LNCAP (cell line): ENCODE data around the gene RSAD1.

Experiments used
- TF ChIP-seq, protein P1 (sequence below): fragments of 450-650 bp; IDR thresholded peaks from 2 replicates; pipeline ENCODE4 v1.5.1; 2017; ENCODE audit warnings: mild to moderate bottlenecking

RSAD1 gene

DNA sequence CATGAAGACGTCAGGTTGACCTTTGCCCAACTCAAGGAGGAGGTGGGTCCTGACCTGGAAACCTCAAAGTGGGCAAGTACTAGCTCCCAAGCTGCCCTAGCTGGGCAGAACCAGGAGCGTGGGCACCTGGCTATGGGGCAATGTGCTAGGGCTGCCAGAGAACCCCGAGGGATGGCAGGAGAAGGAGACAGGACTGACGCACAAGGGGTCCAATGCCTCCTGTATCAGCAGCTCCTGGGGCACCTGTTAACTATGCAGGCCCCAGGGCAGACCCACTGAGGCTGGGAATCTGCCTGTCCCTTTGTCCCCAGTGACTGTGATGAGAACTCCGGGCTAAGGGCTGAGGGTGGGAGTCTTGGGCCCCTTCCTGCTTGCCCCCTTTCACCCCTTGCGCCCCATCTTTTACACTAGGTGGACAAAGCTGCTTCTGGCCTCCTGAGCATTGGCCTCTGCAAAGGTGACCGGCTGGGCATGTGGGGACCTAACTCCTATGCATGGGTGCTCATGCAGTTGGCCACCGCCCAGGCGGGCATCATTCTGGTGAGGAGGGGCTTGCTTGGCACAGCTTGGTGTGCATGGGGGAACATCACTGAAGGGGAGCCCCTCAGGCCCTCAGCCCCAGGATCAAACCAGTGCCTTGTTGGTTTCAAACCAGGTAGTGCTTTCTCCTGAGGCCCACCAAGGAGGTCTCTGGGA is 17.7 kb upstream of the RSAD1 start:
- TF ChIP-seq, protein P1, sequence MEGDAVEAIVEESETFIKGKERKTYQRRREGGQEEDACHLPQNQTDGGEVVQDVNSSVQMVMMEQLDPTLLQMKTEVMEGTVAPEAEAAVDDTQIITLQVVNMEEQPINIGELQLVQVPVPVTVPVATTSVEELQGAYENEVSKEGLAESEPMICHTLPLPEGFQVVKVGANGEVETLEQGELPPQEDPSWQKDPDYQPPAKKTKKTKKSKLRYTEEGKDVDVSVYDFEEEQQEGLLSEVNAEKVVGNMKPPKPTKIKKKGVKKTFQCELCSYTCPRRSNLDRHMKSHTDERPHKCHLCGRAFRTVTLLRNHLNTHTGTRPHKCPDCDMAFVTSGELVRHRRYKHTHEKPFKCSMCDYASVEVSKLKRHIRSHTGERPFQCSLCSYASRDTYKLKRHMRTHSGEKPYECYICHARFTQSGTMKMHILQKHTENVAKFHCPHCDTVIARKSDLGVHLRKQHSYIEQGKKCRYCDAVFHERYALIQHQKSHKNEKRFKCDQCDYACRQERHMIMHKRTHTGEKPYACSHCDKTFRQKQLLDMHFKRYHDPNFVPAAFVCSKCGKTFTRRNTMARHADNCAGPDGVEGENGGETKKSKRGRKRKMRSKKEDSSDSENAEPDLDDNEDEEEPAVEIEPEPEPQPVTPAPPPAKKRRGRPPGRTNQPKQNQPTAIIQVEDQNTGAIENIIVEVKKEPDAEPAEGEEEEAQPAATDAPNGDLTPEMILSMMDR: no peak

DNA sequence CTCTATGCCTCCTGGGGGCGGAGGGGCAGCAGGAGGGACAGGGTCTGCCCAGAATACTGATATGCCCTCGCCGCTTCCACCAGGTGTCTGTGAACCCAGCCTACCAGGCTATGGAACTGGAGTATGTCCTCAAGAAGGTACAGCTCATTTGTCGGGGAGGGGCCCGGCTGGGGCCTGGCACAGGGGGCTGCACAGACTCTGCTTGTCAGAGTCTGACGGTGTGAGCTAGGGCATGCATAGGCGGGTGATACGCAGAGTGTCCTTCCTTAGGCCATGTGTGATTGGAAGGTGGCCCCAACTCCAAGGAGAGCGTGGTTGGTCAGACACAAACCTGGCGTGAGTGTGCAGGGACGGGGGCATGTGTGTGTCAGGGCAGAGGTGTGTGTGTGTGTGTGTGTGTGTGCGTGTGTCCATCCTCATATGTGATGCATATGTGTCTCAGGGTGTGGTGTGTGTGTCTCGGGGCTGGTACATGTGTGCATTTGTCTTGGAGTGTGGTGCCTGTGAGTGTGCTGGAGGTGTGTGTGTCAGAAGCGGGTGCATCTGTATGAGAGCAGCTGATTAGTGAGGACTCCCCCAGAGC is 17.0 kb upstream of the RSAD1 start:
- TF ChIP-seq, protein P1: no peak

DNA sequence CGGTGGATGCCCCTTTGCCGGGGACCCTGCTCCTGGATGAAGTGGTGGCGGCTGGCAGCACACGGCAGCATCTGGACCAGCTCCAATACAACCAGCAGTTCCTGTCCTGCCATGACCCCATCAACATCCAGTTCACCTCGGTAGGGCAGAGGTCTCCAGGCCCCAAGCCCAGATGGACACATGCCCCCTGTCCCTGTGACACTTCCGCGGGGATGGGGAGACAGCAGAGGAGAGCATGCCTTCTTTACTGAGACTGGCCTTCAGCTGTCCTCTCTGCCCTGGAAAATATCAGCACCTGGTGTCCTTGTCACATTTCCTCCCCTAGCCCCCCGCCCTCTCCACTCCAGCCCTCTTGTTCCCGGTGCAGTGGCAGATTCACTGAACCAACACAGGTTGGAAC is 16.2 kb upstream of the RSAD1 start:
- TF ChIP-seq, protein P1: no peak

DNA sequence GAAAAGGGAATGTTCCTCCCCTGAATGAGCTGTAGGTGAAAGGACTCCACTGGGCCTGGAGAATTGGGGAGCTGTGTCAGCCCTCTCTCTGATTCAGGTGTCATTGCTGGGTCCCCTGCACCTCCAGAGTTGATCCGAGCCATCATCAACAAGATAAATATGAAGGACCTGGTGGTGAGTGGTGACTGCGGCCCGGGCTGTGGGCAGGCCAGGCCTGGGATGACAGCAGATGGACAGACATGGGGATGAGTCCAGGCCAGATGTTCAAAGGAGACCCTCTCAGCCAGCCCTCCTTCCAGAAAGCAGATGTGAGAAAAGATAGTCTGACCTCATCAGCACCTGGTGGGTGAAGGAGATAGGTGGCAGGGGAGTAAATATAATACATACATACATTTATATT is 14.5 kb upstream of the RSAD1 start:
- TF ChIP-seq, protein P1: no peak

DNA sequence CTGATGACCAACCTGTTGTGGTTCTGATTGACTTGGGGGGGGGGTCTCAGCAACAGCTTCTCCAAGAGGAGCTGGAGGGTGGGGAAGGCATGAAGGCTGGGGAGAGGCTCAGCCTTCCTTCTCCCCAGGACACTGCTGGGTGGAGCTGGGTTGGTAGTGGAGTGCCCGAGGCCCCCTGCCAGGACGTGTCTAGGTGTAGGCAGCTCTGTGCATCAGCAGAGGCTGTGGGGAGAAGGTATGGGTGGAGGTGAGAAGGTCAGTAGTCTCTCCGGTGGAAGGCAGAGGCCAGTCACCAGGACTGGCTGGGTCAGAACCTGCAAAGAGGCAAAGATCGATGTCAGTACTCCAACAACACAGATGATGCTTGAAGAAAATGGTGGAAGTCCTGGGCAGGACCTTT is 13.9 kb upstream of the RSAD1 start:
- TF ChIP-seq, protein P1: no peak

DNA sequence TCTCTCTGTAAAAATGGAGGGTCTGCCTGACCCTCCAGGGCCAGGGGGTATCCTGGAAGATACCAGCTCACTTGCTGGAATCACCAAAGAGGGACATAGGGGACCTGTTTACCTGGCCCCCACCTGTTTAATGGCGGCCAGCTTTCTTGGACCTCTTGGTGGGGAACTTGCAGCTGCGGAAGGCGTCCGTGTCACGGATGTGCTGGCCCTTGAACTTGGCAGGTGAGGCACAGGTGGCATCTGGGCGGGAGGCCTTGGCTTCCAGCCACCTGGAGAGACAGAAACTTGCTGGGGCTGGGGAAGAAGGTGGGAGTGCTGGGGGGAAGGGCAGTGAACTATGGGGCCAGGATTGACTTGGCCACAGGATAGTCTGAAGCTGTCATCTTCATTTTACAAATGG is 13.5 kb upstream of the RSAD1 start:
- TF ChIP-seq, protein P1: no peak

DNA sequence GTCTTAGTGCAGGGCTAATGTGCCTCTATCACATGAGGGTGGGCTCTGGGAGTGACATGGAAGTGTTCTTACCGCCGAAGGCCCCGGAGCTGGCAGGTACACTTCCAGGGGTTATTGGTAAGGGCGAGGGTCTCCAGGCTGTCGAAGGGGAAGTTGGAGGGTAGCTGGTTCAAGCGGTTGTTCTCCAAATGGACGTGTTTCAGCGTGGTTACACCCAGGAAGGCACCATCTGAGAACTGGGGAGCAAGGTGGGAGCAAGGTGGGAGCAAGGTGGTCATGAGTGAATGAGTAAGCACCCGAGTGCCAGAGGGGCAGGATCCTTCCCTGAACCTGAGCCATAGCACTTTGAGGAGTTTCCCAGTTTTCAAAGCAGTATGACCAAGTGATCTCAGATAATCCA is 13.0 kb upstream of the RSAD1 start:
- TF ChIP-seq, protein P1: no peak
